ENCODE data around the gene PTPRN2. TPM values are rescaled to one million over a fixed set of nuclear protein-coding genes. Genes with fewer than 3 reads are reported as not detected.

The PTPRN2 gene
- total RNA-seq, 1 donor from 2014 or later: 0.72 TPM

DNA sequence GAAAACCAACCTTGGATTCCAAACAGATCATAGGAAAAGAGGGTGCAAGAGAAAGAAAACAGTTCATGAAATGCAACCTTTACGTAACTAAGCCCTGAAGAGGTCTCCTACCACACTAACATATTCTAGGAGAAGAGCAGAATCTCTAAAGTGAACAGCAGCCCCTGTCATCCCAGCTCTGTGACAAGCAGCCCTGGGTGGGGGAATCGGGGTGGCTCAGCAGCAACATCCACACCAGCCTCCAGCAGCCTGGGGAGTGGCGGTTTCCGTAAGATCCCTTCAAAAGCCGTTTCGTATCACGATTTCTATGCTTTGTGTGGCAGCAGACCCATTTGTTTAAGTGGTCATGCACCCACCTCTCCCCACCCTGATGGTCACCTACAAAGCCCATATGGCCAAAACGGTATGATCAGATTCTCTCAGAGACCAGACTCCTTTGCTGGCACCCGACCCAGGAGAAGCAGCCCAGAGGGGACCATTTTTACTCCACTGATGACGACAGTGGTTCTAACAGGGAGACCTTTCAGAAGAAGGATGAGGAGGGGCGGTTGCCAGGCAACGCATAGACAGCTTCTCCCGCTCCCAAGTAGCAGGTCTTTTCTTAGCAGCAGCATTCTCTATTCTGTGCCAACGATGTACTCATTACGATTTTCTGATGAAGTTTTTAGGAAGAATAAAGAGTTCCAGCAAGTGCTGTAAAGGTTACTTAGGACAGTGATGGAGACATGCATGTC, 950.2 kb downstream of the PTPRN2 start:
- no peak for DNase-seq (ENCODE audit: low spot score)

DNA sequence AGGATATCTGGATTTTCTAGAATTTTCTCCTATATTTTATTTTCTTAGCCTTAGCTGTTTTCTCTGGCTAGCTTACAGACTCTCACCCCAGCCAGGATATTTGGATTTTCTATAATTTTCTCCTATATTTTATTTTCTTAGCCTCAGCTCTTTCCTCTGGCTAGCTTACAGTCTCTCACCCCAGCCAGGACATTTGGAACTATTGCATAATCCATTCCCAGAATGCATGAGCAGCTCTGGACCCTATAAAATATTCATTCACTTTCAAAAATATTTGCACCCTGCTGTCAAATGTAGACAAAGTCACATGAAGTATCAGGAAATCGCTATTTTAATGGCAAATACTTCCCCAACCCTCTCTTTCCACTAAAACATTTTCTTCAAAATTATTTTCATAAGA, 952.0 kb downstream of the PTPRN2 start:
- no peak for DNase-seq (ENCODE audit: low spot score)

DNA sequence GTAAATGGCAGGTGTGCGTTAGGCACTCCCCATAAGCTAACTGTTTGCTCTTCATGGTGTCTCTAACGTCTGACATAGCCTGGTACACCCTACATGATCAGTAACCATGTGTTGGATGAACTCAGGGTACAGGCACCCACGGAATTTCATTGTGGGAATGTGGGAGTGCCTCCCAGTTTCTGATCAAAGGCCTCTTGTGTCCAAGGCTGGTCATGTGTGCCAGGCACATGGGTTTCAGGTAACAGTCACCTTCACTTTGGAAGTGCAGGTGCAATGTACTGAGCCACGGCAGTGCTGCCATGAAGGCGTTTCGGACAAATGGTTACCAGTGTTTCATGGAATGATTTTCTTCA, 952.5 kb downstream of the PTPRN2 start:
- no peak for DNase-seq (ENCODE audit: low spot score)

DNA sequence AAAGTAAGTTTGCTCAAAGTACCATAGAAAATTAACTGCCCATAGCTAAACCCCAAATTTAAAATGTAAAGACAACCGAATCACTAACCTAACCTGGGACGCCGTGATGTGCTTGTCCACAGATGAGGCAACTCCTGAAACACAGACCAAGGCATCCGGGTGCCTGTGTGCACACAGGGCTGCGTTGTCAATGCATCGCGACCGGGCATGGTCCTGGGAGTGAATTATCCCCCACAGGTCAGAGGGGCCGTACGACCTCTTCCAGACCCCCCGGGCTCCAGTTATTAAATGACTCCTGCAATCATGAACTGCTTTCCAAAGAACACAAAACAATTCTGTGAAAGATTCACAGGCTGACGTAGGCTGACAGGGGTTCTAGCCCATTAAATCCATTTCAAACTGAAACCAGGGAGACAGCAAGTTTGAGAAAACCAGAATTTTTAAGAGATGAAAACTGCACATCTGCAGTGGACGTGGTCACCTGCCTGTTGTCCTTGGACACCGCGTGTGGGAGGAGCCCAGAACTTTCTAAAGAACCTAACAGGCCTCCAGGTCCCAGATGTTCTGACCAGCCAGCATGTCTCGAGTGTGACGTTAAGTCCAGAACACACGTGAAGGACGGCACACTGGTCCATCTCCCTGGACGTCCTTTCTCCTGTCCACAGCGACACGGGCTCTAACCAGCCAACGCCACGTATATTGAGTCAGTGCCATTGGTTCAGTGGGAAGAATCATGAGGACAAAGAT, 953.0 kb downstream of the PTPRN2 start:
- no peak for DNase-seq (ENCODE audit: low spot score)

DNA sequence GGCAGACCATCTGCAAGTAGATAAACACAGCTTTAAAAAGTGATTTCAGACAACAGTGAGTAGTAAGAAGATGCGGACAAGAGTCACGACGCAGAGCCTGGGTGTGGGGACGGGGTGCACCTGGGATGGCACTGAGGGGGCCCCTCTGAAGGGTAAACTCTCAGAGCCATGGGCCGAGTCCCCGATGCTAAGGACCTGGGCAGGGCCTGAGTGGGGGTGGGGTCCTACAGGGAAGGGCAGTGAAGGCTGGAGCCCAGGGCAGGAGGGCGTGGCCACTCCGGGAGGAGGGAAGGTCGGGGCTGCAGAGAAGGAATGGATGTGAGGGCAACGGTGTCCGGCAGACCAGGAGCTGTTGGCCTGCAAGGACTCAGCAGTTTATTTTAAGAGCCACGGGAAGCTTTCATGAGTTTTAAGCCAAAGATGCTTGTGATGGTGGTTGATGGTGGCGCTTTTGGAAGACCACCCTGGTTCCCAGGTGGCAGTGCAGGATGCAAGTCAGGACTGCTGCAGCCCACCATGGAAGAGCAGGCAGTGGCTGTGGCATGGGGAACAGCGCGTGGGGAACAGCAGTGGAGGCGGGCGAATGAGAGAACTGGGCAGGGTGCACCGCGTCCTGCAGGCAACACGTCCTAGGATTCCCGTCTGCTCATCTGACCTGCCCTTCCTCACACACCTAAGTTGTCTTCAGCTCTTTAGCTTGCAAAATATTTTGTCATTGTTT, 954.0 kb downstream of the PTPRN2 start:
- no peak for DNase-seq (ENCODE audit: low spot score)

DNA sequence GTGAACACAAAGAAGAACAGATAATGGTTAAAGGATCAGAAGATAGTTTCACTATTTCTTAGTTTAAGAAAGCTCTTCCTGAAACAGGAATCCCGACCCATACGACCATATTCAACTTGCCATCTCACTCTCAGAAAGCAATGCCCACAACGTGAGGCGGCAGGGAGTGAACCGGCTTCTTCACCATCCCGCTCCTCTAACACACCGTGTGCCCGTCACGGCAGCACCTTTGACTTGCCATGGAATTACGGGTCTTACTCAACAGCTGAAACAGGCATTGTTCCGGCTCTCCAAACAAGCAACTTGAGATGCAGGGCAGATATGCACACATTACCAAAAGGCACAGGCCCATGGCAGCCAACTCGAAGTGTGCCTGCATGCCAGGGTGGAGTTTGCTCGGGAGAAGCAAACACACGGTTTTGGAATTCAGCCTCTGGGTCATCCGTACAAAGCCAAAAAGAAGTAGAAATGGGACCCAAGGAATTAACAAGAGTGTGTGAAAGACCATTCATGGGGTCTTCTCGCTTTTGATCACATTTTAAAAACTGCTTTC, 957.2 kb downstream of the PTPRN2 start:
- DNase-seq (ENCODE audit: low spot score): no peak

DNA sequence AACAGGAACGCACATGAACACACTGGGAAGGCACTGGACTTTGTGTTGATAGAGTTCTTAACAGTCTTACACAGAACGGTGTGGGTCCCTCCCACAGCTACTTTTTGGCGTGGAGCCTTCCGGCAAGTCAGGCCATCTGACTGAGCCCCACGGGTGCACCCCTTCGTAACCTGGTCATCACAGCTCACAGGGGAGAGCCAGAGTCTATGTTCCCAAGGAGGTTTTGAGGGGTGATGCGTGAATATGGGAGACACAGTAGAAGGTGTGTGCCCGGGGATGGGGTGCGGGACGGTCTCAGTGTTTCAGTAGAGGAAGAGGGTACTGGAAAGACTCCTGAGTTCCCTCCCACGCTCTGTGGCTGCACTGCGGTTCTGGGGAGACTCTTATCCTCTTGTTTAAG, 959.2 kb downstream of the PTPRN2 start:
- DNase-seq (ENCODE audit: low spot score): no peak

DNA sequence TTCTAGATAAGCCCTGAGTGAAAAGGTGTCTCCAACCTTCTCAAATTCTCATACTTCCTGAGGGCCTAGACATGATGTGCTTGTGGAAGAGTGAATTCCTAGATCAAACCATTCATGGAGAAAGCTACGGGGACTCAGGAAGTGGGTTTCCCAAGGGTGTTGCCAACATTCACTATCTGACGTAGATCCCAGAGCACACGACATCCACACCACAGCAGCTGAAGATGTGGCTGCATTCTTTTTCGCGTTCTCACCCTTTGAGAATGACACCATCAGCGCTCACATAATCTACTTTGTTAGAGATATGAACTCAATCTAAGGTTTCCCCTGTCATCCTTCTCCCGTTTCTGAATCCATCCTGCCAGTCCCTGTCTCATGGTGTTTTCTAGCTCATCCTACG, 960.0 kb downstream of the PTPRN2 start:
- no peak for DNase-seq (ENCODE audit: low spot score)

DNA sequence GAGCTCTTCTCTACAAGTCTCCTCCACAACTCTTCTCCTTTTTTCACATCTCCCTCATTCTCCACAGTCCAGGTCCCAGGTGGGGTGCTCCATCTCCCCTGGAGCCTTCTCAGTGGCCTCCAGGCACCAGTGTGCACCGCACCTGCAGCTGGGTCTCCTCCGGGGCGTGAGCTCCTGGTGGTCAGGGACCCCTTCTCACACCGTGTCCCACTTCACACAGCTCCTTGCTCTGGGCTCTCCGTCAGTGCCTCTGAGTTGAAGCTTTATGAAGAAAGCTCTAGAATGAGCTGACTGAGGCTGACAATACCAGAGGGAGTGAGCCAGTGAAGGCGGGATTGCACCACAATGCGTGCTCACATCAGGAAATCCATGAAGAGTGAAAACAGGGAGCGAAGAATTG, 960.6 kb downstream of the PTPRN2 start:
- no peak for DNase-seq (ENCODE audit: low spot score)

DNA sequence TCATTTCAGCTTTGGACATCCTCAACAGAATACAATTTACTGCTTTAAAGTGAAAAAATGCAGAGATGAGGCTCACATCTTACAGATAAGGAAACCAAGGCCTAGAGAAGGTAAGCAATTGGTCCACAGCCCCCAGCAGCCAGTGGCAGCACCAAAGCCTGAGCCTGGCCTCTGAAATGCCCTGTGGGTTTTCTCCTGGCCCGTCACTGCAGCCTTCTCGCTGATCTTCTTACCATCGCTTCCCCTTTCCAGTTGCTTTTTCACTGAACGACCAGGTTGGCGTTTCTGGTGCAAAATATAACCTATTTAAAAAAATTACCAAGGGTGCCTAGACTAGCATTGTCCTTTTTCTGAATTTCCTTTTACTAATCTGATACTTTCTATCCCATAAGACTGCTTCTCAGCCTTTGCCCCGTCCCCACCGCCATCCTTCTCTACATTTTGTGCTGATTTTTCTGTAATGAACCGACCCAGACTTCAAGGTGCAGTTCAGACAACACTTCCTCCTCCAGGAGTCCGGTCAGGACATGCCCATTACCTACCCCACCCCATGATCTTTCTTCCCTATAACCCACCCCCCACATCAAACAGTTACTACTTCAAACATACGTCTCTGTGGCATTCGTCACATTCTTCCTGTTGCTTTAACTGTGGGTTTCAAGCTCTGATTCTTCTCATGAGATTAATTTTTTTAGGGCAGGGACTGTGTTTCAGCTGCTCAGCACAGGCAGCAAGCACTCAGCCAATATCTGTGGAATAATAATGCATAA, 961.5 kb downstream of the PTPRN2 start:
- no peak for DNase-seq (ENCODE audit: low spot score)

DNA sequence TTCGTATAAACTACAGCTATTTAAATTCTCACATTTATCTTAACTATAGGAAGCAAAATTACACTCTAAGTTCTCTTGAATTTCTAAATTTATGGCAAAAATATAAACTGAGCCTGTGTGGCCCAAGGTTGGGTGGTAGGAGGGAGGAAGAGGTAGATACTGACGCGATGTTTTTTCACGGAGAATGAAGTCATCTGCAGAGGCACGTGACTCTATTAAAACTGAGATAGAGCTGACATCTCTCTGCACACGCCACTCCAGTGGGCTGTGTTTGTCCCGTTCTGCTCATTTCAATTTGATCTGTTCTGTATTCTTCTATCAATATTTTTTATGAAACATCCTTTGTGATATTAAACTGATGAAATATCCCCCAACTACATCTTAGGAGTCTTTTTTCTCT, 964.1 kb downstream of the PTPRN2 start:
- no peak for DNase-seq (ENCODE audit: low spot score)

DNA sequence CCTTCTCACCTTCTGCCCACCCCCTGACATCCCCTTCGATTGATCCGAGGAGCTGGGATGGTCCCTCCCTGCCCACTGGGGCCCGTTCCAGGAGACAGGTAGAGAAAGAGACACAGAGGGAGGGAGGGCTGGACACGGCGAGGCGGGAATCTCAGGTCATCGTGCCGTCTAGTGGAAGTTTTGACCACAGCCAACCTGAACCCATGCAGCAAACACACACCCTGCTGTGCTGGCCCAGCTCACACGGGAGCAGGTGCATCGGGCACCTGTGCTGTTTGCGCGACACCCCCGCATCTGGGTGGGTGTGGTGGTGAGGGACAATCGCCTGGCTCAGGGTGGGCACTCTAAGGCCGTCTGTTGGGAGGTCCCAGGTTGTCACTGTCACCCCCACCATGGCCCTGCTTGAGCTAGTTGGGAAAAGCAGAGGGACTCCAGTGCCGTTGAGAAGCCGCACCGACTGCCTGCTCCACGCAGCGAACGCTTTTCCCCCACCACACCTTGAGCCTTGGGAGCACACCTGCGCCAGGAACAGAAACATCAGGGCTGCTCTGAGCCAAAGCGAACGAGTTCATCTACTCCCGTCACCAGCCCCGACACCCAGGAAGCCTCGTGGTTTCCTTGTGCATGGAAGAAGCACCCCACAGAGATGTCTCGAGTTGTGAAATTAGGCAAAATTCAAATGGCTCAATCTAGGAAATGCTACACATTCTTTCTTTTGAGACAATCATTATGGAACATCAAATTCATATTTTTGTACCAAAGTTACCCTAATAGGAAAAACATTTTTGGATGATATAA, 965.0 kb downstream of the PTPRN2 start:
- no peak for DNase-seq (ENCODE audit: low spot score)

DNA sequence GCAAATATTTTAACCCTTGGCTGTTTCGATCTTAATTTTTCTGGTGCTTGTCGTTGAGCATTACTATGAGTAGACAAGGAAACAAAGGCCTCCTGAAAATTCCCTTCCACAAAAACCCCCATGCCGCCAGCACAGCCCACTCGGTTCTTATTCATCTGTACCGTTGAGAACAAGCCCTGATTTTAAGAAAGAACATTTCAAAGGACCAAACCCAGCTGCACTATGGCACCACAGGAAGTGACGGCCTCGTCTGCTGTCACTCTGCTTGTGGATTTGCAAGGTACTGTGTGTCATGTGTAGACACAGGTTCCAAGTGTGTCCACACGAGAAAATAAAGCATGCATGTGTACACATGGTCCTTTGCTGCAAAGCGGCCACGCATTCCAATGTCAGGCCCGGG, 965.6 kb downstream of the PTPRN2 start:
- no peak for DNase-seq (ENCODE audit: low spot score)

DNA sequence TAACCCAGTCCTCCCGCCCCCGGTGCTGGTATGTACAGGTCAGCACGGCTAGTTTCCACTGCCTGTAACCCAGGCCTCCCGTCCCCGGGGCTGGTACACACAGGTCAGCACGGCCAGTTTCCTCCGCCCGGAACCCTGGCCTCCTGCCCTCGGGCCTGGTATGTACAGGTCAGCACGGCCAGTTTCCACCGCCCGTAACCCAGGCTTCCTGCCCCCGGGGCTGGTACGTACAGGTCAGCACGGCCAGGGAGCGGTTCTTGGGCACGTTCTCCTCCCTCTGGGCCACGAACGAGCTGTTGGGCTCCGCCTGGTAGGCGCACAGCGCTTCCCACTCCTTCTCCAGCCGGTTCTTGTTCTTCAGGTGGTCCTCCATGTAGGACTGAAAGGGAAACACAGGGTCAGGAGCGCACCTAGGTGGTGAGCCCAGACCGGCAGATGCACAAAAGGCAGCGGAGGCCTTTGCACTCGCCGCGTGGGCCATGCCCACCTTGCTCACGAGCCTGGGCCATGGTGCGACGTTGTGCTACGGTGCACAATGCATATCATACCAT, 966.4 kb downstream of the PTPRN2 start:
- DNase-seq (ENCODE audit: low spot score): no peak

DNA sequence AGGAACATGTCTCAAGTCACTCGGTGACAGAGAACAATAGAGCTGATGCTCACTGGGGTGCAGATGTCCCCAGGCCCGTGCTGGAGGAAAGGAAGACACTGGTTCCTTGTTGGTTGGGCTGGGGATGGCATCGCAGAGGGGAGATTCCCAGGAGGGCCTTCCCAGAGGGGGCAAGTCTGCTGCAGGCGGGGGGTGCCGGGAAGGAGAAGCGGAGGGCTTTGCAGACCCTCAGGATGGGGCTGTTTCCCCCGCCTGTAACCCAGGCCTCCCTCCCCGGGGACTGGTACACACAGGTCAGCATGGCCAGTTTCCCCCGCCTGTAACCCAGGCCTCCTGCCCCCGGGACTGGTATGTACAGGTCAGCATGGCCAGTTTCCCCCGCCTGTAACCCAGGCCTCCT, 967.0 kb downstream of the PTPRN2 start:
- DNase-seq (ENCODE audit: low spot score): no peak

DNA sequence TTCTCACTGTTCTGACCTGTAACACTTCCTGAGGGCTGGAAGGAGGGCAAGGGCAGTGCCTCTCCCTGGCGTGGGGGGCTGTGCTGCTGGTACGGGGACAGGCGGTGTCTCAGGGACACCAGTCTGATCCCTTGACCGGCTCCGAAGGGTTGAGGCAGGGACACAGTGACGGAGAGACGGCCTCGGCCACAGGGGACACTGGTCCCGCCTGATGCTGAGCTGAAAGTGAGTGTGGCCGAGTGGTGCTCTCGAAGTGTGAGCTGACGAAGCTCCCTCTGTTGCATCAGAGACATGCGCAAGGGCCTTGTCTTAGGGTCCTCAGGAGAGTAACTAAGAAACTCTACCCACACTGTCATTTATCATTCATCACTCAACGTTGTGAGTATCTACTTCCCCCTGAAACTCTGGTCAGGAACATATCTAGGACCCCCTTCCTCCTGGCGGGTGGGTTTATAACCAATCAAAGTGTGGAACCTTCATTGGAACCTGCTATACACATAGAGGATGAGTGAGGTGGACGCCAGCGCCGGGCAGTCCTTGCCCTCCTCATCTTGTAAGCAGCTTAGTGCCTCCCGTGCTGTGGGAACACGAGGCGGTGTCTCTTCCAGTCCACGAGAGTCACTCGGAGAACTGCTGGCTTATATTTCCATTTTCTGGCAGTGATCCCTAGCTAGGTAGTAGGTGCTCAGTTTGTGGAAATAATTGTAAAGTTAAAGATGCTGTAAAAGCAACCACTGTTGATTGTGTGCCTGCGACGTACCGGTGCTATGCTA, 967.7 kb downstream of the PTPRN2 start:
- DNase-seq (ENCODE audit: low spot score): no peak

DNA sequence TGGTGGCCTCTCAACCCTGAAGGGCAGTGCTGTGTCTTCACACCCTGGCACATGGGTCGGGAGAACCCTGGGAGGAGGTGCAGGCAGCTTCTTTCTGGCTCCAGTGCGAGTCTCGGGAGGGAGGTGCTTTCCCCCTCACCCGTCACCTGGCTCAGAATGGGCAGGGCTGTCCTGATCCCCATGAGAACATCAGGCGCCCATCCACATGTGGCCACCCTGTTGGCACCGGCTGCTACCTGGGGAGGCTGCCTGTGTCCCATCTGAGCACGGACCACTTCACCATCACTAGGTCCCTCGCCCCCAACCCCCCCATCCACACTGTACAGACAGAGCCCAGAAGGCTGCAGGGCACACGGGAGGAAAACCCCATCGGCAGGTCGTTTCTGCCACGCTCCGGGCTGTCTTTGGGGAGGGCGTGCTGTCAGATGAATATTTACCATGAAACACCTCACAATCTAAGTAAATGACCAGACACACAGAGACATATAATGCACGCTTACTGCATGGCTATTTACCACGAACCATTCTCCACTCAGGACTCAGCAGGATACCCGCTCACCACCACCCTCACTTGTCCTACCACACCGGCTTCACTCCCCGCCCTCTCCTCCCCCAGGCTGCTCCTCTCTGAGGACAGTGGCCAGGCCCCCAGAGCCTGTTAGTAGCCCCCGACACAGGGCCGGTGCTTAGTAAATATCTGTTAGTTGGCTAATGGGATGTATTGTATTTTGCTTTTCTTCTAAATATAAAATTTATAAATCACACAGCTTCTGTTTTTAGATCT, 968.6 kb downstream of the PTPRN2 start:
- DNase-seq (ENCODE audit: low spot score): no peak

DNA sequence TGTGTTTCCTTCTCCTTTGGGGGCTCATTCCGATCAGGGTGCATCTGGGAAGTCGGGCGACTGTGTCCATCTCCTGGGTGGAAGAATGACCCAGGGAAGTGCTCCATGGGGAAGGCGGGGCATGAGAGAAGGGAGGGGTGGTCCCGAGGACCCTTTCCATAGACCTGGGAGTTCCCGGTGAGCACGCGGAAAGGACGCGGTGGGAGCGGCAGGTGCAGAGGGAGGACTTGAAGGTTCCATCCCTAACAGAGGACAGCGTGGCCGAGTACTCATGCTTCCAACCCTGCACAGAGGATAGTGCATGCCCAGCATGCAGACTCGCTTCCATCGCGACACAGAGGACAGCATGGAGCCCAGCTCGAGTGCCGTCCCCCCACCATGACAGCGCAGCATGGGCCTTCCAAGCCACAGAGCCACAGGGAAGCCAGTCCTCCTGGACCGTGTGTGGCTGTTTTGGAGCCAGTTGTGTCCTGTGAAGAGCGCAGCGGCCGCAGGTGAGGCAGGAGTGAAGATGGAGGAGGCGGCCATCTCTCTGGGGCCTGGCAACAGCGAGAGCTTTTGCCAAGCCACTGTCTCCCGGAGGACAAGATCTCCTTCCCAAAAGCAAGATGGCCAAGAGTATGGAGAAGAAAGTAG, 969.4 kb downstream of the PTPRN2 start:
- DNase-seq (ENCODE audit: low spot score): no peak

Measured in umbilical cord (tissue), 2 donors.